Measurements from ENCODE around the gene ATMIN. TPM values are rescaled to one million over a fixed set of nuclear protein-coding genes. Genes with fewer than 3 reads are reported as not detected.

The ATMIN gene
- total and polyA plus RNA-seq, 2 experiments from 2014 or later: 22.0 to 60.5 TPM

- no peaks in the 10 kb centered on the region for H3K27me3 ChIP-seq (ENCODE audit: insufficient read depth)
- Mint-ChIP-seq H3K4me1 (no peaks in the 10 kb centered on the region; the same call in 2 of the 3 replicates), H3K9me3 (no peaks in the 10 kb centered on the region), H3K36me3 (ENCODE audit: low read depth) (no peaks in the 10 kb centered on the region), H3K27ac (0 out of 2 replicates have a peak overlapping the region, but pooled peaks have one; percentile 28), H3K27me3 (ENCODE audit: insufficient read depth, low read depth, poor library complexity) (peaks cover 2% of the 10 kb centered on the region), H3K4me3 (no peak overlapping the region)
- no peak for DNase-seq (ENCODE audit: low spot score)
- no peak overlapping the region for H2AFZ ChIP-seq
- no peaks in the 10 kb centered on the region for H3K4me1 ChIP-seq (ENCODE audit: insufficient read depth)
- peaks cover 34% of the 10 kb centered on the region for H4K20me1 ChIP-seq (replicated peaks; ENCODE audit: insufficient read depth)
- ATAC-seq: no peak
- TF ChIP-seq EZH2phosphoT487 (IDR thresholded peaks at IDR 0.05; ENCODE audit: unreplicated experiment) (no peak), ZNF462 (CRISPR knock-in tag; IDR thresholded peaks at IDR 0.05) (no peak), ETS1 (IDR thresholded peaks at IDR 0.05) (no peak), ZNF114 (CRISPR knock-in tag; IDR thresholded peaks at IDR 0.05) (no peak), NANOG (IDR thresholded peaks at IDR 0.05; ENCODE audit: borderline replicate concordance) (no peak), ZNF331 (CRISPR knock-in tag; IDR thresholded peaks at IDR 0.05; ENCODE audit: low read depth) (no peak), REST (IDR thresholded peaks at IDR 0.05; ENCODE audit: unreplicated experiment) (no peak), POLR2AphosphoS5 (IDR thresholded peaks at IDR 0.05; ENCODE audit: low read depth) (no peak), CREB1 (CRISPR knock-in tag; IDR thresholded peaks at IDR 0.05; ENCODE audit: low read depth) (no peak), EZH2 (IDR thresholded peaks at IDR 0.05; ENCODE audit: low read depth, unreplicated experiment) (no peak), JUNB (IDR thresholded peaks at IDR 0.05; ENCODE audit: unreplicated experiment) (no peak), STAT1 (IDR thresholded peaks at IDR 0.05; ENCODE audit: unreplicated experiment) (no peak), CTCF (conservative IDR thresholded peaks at IDR 0.05; ENCODE audit: low read depth in 2 of 2) (no peak)
- H3K27ac ChIP-seq (ENCODE audit: low read depth): no peak overlapping the region
- no peaks in the 10 kb centered on the region for H3F3A ChIP-seq (replicated peaks; ENCODE audit: low read depth)
- peaks cover 98% of the 10 kb centered on the region for H3K79me2 ChIP-seq (replicated peaks; ENCODE audit: insufficient read depth)
- no peak overlapping the region for H3K4me3 ChIP-seq
- H3K36me3 ChIP-seq (ENCODE audit: insufficient read depth): no peaks in the 10 kb centered on the region
- H3K9me2 ChIP-seq (ENCODE audit: insufficient read depth): no peaks in the 10 kb centered on the region
- no peak overlapping the region for H3K4me2 ChIP-seq
These were observed 38.4 kb upstream of the ATMIN start for GRCh38 chr16:80997139-80997798.
